GM15510 (cell line): ENCODE measurements around the gene MAG.

ENCODE experiments used
- POLR2A ChIP-seq: IDR thresholded peaks from 3 replicates; pipeline ENCODE4 v1.6.1; 2011; ENCODE audit warnings: borderline replicate concordance; ENCODE audit not compliant: insufficient read length; ENCODE audit errors: extremely low read depth

MAG gene, protein sequence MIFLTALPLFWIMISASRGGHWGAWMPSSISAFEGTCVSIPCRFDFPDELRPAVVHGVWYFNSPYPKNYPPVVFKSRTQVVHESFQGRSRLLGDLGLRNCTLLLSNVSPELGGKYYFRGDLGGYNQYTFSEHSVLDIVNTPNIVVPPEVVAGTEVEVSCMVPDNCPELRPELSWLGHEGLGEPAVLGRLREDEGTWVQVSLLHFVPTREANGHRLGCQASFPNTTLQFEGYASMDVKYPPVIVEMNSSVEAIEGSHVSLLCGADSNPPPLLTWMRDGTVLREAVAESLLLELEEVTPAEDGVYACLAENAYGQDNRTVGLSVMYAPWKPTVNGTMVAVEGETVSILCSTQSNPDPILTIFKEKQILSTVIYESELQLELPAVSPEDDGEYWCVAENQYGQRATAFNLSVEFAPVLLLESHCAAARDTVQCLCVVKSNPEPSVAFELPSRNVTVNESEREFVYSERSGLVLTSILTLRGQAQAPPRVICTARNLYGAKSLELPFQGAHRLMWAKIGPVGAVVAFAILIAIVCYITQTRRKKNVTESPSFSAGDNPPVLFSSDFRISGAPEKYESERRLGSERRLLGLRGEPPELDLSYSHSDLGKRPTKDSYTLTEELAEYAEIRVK

DNA sequence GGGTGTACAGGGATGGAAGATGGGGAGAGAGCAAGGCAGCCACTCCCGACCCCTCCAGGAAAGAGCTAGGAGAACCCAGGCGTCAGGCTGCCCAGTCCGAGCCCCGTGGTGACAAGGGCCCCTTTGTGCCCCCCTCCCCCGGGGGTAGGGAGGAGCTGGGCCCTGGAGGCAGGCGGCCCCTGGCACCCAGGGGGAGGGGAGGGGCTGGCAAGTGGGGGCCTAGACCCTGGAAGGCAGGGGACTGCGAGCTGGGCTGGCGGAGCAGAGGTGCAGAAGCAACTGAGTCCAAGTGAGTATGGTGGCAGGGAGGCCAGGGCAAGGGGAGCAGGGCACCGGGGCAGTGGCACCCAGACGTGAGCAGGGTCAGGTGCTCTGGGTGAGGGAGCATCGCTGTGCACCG is at the start of gene MAG:
Gene MAG, plus strand, starts transcription at position 246 of the 400 bp plus-strand sequence. CDS start 3,248 bp downstream, outside the sequence.
- TF ChIP-seq POLR2A, result no peak

DNA sequence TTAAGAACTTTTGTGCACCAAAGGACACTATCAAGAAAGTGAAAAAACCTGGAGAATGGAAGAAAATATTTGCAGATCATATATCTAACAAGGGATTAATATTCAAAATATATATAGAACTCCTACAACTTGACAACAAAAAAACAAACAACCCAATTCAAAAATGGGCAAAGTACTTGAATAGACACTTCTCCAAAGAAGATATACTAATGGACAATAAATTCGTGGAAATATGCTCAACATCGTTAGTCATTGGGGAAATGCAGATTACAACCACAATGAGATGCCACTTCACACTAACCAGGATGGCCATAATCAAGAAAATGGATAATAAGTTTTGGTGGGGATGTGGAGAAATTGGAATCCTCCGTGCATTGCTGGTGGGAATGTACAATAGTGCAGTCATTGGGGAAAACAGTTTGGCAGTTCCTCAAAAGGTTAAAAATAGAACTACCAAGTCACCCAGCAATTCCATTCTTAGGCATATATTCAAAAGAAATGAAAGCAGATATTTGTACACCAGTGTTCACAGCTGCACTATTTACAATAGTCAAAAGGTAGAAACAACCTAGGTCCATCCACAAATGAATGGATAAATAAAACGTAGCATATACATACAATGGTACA is 45.4 kb upstream of the MAG start:
- TF ChIP-seq POLR2A, result no peak

DNA sequence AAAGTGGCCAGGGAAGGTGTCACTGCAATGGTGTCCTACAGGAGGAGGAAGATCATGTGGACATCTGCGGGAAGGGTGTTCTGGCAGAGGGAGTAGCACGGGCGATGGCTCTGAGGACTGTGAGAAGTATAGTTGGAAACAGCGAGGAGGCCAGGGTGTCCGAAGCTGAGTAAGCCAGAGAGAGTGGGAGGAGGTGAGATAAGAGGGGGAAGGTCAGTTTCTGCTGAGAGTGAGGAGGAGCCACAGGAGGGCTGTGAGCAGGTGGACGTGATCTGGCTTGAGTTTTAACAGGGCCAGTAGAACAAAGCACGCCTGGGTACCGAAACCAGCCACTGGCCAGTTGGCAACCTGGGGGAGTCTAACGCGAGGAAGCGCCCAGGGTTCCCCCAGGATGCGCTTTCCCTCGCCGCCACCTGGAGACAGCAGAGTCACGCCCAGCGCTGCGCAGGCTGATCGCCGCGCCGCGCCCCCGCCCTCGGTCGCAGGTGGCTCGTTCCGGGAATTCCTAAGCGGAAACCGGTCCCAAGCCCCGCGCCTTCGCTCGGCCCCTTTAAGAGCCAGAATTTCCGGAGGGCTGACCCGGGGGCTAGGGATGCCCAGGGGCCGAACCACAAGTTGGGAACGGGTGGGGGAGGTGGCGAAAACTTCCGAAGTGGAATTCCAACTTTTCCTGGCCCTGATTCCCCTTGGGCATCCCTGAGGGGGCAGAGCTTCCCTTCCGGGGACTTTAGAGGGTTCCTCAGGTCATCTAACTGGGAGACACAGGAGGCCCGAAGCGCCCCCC is 44.2 kb upstream of the MAG start:
- TF ChIP-seq POLR2A, result no peak

DNA sequence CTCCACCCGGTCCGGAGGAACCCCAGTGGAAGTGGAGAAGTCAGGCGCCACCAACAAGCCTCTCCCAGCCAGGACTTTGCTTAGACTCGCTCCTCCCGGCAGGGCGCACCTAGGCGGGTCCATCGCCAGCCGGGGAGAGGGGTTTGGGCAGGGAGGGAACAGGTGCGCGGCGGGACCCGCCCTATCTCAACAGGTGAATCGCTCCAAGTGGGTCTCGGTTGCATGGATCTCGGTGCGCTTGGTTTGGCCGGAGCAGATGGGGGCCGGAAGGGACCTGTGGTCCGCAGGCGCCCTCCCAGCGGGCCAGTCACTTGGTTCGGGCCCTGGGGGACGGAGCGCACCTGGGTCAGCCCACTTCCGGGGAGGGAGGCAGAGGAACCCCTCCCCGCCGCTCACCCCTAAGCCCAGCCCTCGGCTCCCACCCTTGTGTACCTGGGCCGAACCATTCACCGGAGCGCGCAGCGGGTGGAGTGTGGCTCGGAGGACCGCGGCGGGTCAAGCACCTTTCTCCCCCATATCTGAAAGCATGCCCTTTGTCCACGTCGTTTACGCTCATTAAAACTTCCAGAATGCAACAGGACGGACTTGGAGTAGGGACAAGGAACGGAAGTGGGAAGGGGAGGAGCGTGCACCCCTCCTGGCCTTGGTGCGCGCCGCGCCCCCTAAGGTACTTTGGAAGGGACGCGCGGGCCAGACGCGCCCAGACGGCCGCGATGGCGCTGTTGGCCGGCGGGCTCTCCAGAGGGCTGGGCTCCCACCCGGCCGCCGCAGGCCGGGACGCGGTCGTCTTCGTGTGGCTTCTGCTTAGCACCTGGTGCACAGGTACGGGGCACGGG is 43.4 kb upstream of the MAG start, which contains the start of gene LSR:
Gene LSR, plus strand, starts transcription at position 693 of the 836 bp plus-strand sequence. Its CDS starts 21 bp downstream, at position 714.
- peak; percentile 97 for TF ChIP-seq POLR2A

DNA sequence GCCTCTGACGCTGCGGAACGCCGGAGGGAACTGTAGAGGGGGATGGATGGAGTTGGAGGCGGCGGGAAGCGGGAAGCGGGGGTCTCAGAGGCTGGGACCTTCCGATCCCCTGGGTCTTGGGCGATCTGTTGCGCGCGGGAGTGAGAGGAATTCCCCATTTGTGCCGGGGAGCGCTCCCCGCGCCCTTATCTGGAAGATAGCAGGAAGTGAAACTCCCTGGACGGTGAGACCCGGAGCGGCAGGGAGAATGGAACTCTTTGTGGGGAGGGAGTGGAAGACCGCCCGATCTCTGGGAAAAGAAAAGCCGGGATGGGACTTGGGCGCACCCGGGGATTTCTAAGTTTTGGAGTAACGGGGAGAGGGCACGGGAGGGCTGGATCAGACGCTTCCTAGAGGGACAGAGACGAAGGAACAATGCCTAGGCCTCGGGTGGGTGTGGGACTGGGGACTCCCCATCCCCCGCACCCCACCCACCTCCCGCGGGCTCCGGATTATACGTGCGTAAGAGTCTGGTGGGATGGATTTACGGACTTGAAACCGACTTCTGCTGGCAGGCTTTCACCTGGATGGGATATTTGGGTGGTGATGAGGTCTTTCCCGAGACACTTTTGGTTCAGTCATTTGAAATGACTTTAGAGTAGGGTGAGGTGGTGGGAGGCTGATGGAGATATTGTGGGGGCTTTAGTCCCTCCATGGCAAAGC is 42.7 kb upstream of the MAG start:
- no peak for TF ChIP-seq POLR2A

DNA sequence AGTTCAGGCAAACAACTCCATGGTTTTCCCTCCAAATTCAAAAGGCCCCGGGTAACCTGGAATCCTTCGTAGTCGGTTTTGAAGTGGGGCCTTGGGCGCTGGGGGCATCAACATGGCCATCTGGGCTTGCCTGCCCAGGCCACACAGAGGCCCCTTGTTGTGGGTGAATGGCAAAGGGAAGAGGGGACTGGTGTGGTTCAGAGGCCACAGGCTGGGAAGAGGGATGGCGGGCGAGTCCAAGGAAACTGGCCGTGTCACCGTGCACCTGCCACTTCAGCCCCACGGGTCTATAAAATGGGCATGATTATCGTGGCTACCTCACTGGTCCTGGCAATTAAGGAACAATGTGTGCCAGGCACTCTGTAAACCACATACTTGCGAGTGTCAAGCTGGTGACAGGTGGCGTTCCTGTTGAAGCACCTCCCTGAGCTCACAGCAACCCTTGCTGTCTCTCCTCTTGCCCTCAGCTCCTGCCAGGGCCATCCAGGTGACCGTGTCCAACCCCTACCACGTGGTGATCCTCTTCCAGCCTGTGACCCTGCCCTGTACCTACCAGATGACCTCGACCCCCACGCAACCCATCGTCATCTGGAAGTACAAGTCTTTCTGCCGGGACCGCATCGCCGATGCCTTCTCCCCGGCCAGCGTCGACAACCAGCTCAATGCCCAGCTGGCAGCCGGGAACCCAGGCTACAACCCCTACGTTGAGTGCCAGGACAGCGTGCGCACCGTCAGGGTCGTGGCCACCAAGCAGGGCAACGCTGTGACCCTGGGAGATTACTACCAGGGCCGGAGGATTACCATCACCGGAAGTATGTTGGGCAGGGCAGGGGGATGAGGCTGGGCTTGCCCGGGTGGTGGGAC is 41.9 kb upstream of the MAG start:
- TF ChIP-seq POLR2A, result no peak

DNA sequence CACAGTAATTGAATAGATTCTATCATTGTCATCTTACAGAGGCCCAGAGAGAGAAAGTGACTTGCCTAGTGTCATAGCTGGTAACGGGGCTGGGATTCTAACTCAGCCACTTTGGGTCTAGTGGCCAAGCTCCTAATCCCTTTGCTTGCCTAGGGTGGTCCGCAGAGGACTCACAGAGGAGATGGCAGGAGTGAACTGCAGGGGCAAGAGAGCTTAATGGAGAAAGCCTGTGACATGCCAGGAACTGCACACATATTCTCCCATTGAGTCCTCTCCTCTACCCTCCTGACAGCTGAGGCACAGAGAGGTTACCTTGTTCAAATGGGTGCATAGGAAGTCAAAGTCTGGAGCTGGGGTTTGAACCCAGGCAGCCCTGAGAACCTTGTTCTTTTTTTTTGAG is 40.5 kb upstream of the MAG start:
- TF ChIP-seq POLR2A, result no peak

DNA sequence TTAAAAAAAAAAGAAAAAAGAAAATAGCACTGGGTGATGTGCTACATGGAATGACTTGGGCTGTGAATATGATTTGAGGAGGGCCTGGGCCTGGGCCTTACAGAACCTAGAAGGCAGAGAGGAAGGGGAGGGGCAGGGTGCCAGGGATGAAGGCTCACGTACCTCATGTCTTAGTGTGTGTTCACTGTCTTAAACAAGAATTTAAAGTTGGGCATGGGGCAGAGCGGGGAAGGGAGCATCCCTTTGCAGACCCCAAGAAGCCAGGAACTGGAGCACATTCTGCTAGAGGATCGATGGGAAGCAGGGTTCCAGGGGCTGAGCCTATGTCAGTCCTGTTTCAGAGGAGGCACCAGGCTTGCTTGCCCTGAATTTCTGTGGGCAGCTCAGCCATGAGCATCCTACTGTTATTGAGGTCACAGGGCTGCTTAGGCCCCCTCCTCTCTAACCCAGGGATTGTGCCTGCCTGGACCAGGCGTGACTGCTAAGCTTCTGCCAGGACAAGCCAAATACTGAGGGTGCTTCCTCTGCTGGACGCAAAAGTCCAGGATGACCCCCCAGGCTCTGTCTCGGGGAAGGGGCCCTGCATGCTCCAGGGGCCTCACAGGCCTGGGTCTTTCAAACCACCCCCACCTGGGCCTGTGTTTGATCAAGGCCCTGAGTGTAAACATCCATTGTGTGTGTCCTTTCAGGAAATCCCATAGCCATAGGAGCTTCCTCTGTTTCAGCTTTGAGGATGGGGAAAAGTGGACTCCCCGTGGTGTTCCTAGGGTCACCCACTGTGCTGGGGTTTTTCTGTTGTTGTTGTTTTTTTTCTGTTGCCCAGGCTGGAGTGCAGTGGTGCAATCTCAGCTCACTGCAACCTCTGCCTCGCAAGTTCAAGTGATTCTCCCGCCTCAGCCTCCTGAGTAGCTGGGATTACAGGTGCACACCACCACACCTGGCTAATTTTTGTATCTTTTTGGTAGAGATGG is 38.4 kb upstream of the MAG start:
- TF ChIP-seq POLR2A, result no peak

DNA sequence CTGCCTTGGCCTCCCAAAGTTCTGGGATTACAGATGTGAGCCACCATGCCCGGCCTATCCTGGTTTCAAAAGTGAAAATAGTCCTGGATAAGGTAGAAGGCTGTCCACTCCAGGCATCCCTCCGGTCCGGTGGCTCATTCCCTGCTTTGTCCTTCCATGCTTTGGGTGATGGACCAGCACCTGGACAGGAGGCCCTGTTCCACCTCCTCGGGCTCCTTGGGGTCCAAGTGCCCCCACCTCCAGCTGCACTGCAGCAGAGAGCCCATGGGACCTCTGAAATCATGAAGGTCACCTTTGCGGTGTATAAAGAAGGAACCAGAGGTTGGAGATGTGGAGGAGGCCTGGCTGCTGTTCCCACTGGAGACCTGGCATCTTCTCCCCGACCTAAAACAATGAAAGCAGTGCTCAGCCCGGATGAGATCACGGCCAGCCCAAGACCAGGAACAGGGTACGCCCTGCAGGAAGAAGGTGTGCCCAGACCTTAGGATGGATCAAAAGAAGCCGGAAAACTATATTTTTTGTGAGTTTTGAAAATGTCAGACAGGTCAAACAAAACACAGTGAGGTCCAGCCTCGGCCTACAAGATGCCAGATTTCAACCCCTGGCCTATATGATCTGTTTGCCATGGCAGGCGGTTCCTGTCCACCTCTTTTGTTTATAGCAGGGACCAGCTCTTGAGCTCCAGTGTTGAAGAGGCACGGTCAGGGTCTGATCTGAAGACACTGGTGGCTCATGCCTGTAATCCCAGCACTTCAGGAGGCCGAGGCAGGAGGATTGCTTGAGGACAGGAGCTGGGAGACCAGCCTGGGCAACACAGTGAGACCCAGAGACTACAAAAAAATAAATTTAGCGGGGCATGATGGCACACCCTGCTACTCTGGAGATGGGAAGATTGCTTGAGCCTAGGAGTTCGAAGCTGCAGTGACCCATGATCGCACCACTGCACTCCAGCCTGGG is 37.3 kb upstream of the MAG start:
- TF ChIP-seq POLR2A, result no peak

DNA sequence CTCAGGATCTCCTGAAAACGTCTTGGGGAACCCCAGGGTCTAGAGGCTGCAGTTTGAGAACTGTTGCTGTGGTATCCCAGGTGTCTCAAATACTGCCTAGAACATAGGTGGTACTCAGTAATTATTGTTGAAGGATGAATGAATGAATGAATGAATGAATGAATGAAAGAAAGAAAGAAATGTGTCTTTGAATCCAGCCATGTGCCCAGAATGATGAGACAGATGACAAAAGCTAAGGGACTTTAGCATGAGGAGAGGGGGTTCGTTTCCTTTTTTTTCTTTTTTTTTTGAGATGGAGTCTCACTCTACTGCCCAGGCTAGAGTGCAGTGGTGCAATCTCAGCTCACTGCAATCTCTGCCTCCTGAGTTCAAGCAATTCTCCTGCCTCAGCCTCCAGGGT is 35.4 kb upstream of the MAG start:
- no peak for TF ChIP-seq POLR2A

DNA sequence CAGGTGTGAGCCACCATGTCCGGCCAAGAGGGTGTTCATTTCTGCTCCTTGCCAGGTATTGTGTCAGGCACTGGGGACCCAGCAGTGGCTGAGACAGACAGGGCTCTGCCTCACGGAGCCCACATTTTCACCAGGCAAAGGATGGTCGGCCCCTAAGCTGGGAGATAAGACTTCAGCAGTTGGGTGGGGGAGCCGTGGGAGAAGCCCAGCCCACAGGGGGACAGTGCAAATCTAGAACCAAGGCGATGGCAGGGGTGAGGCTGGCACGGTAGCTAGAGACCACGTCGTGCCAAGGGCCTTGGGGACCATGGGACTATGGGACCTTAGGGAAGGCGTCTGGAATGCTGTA is 34.9 kb upstream of the MAG start:
- TF ChIP-seq POLR2A, result no peak
